Liver (tissue), 9 donors: ENCODE results near the gene SCN9A. TPM values are rescaled to one million over a fixed set of nuclear protein-coding genes. Genes with fewer than 3 reads are reported as not detected.

Source experiments
- DNase-seq: peaks from one replicate; pipeline ENCODE4 v3.0.0-alpha.2; 2017; ENCODE audit warnings: low spot score
- H3K27ac ChIP-seq, 2 donors: one replicate each; pipeline ENCODE4 v1.7.0; 2013; ENCODE audit warnings: inconsistent platforms in 2 of 2, low read length in 2 of 2, control low read depth in 1 of 2, low read depth in 1 of 2, mild to moderate bottlenecking in 1 of 2
- H3K27me3 ChIP-seq, 4 donors: one replicate each; pipeline versions ENCODE4 v1.6.1 to v1.7.0; 2013; ENCODE audit warnings: low read length in 3 of 4, inconsistent platforms in 1 of 4, mild to moderate bottlenecking in 1 of 4, moderate library complexity in 1 of 4; ENCODE audit not compliant: control insufficient read depth in 4 of 4, insufficient read depth in 4 of 4
- H3K36me3 ChIP-seq, 4 donors: one replicate each; pipeline versions ENCODE4 v1.6.1 to v1.7.0; 2013; ENCODE audit warnings: low read length in 3 of 4, mild to moderate bottlenecking in 3 of 4, low read depth in 1 of 4, moderate library complexity in 1 of 4; ENCODE audit not compliant: control insufficient read depth in 4 of 4, insufficient read depth in 3 of 4
- H3K4me1 ChIP-seq, 4 donors: one replicate each; pipeline versions ENCODE4 v1.6.1 to v1.7.0; 2013; ENCODE audit warnings: low read length in 3 of 4, mild to moderate bottlenecking in 3 of 4, moderate library complexity in 1 of 4; ENCODE audit not compliant: control insufficient read depth in 4 of 4, insufficient read depth in 4 of 4
- H3K4me3 ChIP-seq, 3 donors: one replicate each; pipeline versions ENCODE4 v1.6.1 to v1.7.0; 2013; ENCODE audit warnings: low read length in 3 of 3, control low read depth in 1 of 3, low read depth in 1 of 3, mild to moderate bottlenecking in 1 of 3
- H3K9ac ChIP-seq, 2 donors: one replicate each; pipeline ENCODE4 v1.7.0; 2013; ENCODE audit warnings: low read length in 2 of 2, mild to moderate bottlenecking in 2 of 2, moderate library complexity in 2 of 2, control low read depth in 1 of 2, low read depth in 1 of 2
- H3K9me3 ChIP-seq, 4 donors: one replicate each; pipeline versions ENCODE4 v1.6.1 to v1.7.0; 2013; ENCODE audit warnings: low read length in 3 of 4; ENCODE audit not compliant: control insufficient read depth in 4 of 4
- ATF3 ChIP-seq: IDR thresholded peaks from 2 replicates; pipeline ENCODE4 v1.6.1; 2016; ENCODE audit warnings: antibody characterized with exemption
- CTCF ChIP-seq: fragments of 150-350 bp; IDR thresholded peaks from 2 replicates; pipeline ENCODE4 v1.5.1; 2017; ENCODE audit warnings: improper control_type of control experiment, low read depth, low read length; ENCODE audit not compliant: missing input control
- EGR1 ChIP-seq, 2 donors: IDR thresholded peaks; 2 replicates each; pipeline ENCODE4 v1.6.1; 2016 to 2018; ENCODE audit warnings: antibody characterized with exemption in 2 of 2, low read depth in 2 of 2
- FOXA1 ChIP-seq: IDR thresholded peaks from 2 replicates; pipeline ENCODE4 v1.6.1; 2016; ENCODE audit warnings: antibody characterized with exemption
- GABPA ChIP-seq, 2 donors: IDR thresholded peaks in 1 of 2; conservative IDR thresholded peaks in 1 of 2; 2 replicates each; pipeline ENCODE4 v1.6.1; 2016; ENCODE audit warnings: antibody characterized with exemption in 2 of 2, mild to moderate bottlenecking in 1 of 2, moderate library complexity in 1 of 2
- HNF4A ChIP-seq, 2 donors: conservative IDR thresholded peaks; 2 replicates each; pipeline ENCODE4 v1.6.1; 2016; ENCODE audit warnings: antibody characterized with exemption in 2 of 2, mild to moderate bottlenecking in 2 of 2
- HNF4G ChIP-seq: IDR thresholded peaks from 2 replicates; pipeline ENCODE4 v1.6.1; 2016; ENCODE audit warnings: antibody characterized with exemption
- MAX ChIP-seq: IDR thresholded peaks from 2 replicates; pipeline ENCODE4 v1.6.1; 2016; ENCODE audit warnings: antibody characterized with exemption
- NR2F2 ChIP-seq: IDR thresholded peaks from 2 replicates; pipeline ENCODE4 v1.6.1; 2016; ENCODE audit warnings: antibody characterized with exemption
- REST ChIP-seq: IDR thresholded peaks from 2 replicates; pipeline ENCODE4 v1.6.1; 2016; ENCODE audit warnings: antibody characterized with exemption, mild to moderate bottlenecking
- RXRA ChIP-seq, 2 donors: IDR thresholded peaks; 2 replicates each; pipeline ENCODE4 v1.6.1; 2017 to 2018; ENCODE audit warnings: antibody characterized with exemption in 2 of 2, mild to moderate bottlenecking in 1 of 2
- TAF1 ChIP-seq: conservative IDR thresholded peaks from 2 replicates; pipeline ENCODE4 v1.6.1; 2016; ENCODE audit warnings: antibody characterized with exemption, mild to moderate bottlenecking
- YY1 ChIP-seq: IDR thresholded peaks from 2 replicates; pipeline ENCODE4 v1.6.1; 2016; ENCODE audit warnings: antibody characterized with exemption, mild to moderate bottlenecking
- ZBTB33 ChIP-seq: IDR thresholded peaks from 2 replicates; pipeline ENCODE4 v1.6.1; 2016; ENCODE audit warnings: antibody characterized with exemption
- WGBS: extraction: QIAGEN DNeasy Blood & Tissue Kit; methylation state at CpG from one replicate; pipeline ENCODE4 v1.1.7; 2013; 5-methylcytosine and 5-hydroxymethylcytosine counted together
- polyA plus RNA-seq, 2 donors: library from polyadenylated mRNA; stranded (reverse) in 1 of 2; unstranded in 1 of 2; fragments of 200-250 nt in 1 of 2; fragments of >200 nt in 1 of 2; fragmentation: Nextera tagmentation in 1 of 2; extraction: Ambion mirVana in 1 of 2; gene quantifications; one replicate each; pipeline versions ENCODE4 v1.2.1 to v1.2.3, GENCODE V29; 2013 to 2015
- total RNA-seq, 2 donors: library from RNA; depleted of rRNA; stranded (reverse); fragments of >200 nt; gene quantifications; one replicate each; pipeline ENCODE4 v1.2.3, GENCODE V29; 2014
- donor health status: healthy.
- donor health status: healthy.
- donor health status: healthy.
- donor health status: healthy.
- donor health status: healthy.

SCN9A gene
- total and polyA plus RNA-seq, 4 donors, result 1.2 to 10.1 (median 9.2) TPM

GRCh38 chr2:166293984-166294383, 81.8 kb downstream of the SCN9A start:
- DNase-seq, result no peak

GRCh38 chr2:166285215-166285614, 90.5 kb downstream of the SCN9A start:
- Histone ChIP-seq H3K27ac (no peak overlapping the region), H3K9me3 (no peaks in the 10 kb centered on the region), H3K9ac (no peak overlapping the region), H3K4me3 (no peak overlapping the region), H3K4me1 (no peaks in the 10 kb centered on the region), H3K27me3 (no peaks in the 10 kb centered on the region), H3K36me3 (peaks cover 0 to 26% (median 7%) of the 10 kb centered on the region in 4 donors)
- no peak for DNase-seq
- TF ChIP-seq RXRA (IDR thresholded peaks at IDR 0.05) (no peak), NR2F2 (no peak), ATF3 (no peak), YY1 (no peak), HNF4A (conservative IDR thresholded peaks at IDR 0.05) (no peak), MAX (no peak), FOXA1 (no peak), ZBTB33 (no peak), GABPA (IDR thresholded peaks at IDR 0.05 in 1 of 2, conservative IDR thresholded peaks at IDR 0.05 in 1 of 2) (no peak), TAF1 (no peak), REST (no peak), EGR1 (IDR thresholded peaks at IDR 0.05; ENCODE audit: low read depth in 2 of 2) (no peak), HNF4G (no peak)

More at GRCh38 chr2:166293984-166294383, 81.8 kb downstream of the SCN9A start:
- Histone ChIP-seq H3K9ac (no peak overlapping the region), H3K36me3 (peaks cover 0 to 3% (median 1%) of the 10 kb centered on the region in 4 donors), H3K4me3 (no peak overlapping the region), H3K9me3 (no peaks in the 10 kb centered on the region), H3K4me1 (no peaks in the 10 kb centered on the region), H3K27me3 (no peaks in the 10 kb centered on the region), H3K27ac (no peak overlapping the region)
- no peak for TF ChIP-seq CTCF
- no peak for TF ChIP-seq GABPA (IDR thresholded peaks at IDR 0.05 in 1 of 2, conservative IDR thresholded peaks at IDR 0.05 in 1 of 2)
- no peak for TF ChIP-seq HNF4A (conservative IDR thresholded peaks at IDR 0.05)
- TF ChIP-seq HNF4G, result no peak
- 92% methylated on average over 1 of the region's 1 CpG for WGBS
